Esophagus squamous epithelium (tissue), 4 donors: ENCODE measurements around the gene AXL.

Source experiments
- POLR2A ChIP-seq, 4 donors: fragments of 450-650 bp; IDR thresholded peaks; one replicate each; pipeline ENCODE4 v1.6.1; 2017; ENCODE audit warnings: antibody characterized with exemption in 4 of 4, mild to moderate bottlenecking in 4 of 4, moderate library complexity in 3 of 4
- TF ChIP-seq, protein P1 (sequence below), 6 experiments: fragments of 450-650 bp in 4 of 6; fragments of 200-600 bp in 2 of 6; sonication (generic) in 2 of 6; IDR thresholded peaks; one replicate each; pipeline ENCODE4 v1.5.1; 2016 to 2019; ENCODE audit warnings: antibody characterized with exemption in 6 of 6, mild to moderate bottlenecking in 4 of 6, moderate library complexity in 4 of 6

DNA sequence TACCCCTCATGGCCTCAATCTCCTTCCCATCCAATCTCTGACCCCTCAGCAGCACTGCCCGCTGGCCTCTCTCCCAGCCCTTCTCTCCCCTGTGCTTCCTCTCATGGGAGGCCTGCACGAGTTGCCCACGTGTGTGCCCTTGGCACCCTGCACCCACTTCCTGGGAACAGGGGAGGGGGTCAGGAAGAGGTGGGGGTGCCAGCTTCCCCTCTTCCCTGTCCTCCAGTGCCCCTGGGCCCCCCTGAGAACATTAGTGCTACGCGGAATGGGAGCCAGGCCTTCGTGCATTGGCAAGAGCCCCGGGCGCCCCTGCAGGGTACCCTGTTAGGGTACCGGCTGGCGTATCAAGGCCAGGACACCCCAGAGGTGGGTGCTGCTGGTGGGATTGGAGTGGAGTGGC is 19.2 kb downstream of the AXL start:
- TF ChIP-seq, protein P1, sequence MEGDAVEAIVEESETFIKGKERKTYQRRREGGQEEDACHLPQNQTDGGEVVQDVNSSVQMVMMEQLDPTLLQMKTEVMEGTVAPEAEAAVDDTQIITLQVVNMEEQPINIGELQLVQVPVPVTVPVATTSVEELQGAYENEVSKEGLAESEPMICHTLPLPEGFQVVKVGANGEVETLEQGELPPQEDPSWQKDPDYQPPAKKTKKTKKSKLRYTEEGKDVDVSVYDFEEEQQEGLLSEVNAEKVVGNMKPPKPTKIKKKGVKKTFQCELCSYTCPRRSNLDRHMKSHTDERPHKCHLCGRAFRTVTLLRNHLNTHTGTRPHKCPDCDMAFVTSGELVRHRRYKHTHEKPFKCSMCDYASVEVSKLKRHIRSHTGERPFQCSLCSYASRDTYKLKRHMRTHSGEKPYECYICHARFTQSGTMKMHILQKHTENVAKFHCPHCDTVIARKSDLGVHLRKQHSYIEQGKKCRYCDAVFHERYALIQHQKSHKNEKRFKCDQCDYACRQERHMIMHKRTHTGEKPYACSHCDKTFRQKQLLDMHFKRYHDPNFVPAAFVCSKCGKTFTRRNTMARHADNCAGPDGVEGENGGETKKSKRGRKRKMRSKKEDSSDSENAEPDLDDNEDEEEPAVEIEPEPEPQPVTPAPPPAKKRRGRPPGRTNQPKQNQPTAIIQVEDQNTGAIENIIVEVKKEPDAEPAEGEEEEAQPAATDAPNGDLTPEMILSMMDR (IDR thresholded peaks at IDR 0.05), result no peak
- no peak for TF ChIP-seq POLR2A (IDR thresholded peaks at IDR 0.05)
